Cerebellar cortex (tissue), 1 donor: ENCODE data around the gene GPR156.

Experiments
- DNase-seq: peaks from one replicate; pipeline ENCODE4 v3.0.0-alpha.2; 2015; ENCODE audit warnings: low spot score

Gene GPR156

DNA sequence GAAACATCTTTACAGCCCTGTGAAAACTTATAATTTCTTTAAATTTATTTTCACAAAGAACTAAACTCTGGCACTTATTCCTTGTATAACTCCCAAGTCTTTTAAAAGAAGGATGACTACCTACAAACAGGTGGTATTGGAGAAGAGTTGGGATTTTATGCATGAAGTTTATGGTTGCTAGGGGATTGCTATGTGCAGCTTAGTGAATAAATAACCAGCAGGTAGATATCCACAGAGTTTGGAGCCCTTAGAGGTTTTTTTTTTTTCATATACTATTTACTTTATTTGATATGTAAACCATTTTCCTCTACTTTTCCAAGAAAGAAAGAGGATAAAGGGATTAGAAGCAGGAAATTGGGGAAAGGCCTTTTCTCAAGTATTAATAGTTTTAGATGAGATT, 91.5 kb downstream of the GPR156 start:
- no peak for DNase-seq

DNA sequence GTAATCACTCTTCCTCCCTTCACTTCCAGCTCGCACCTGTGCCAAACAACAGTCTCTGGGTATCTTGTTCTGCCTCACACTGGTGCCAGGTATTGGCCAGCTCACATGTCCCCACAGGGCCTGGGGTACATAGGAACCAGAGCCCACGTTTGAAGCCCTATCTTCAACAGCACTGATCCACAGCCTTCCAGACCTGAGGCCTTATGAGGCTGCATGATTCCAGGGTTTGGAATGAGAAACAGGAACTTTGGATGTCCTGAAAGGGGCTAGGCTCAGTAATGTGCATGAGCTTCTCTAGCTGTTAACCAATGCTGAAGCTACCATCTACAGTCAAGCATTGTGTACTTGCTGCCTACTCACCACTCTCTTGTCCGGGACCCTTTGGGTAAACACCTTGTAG, 92.4 kb downstream of the GPR156 start:
- no peak for DNase-seq

GRCh38 chr3:120192159-120192558, 92.9 kb downstream of the GPR156 start:
- DNase-seq: no peak

DNA sequence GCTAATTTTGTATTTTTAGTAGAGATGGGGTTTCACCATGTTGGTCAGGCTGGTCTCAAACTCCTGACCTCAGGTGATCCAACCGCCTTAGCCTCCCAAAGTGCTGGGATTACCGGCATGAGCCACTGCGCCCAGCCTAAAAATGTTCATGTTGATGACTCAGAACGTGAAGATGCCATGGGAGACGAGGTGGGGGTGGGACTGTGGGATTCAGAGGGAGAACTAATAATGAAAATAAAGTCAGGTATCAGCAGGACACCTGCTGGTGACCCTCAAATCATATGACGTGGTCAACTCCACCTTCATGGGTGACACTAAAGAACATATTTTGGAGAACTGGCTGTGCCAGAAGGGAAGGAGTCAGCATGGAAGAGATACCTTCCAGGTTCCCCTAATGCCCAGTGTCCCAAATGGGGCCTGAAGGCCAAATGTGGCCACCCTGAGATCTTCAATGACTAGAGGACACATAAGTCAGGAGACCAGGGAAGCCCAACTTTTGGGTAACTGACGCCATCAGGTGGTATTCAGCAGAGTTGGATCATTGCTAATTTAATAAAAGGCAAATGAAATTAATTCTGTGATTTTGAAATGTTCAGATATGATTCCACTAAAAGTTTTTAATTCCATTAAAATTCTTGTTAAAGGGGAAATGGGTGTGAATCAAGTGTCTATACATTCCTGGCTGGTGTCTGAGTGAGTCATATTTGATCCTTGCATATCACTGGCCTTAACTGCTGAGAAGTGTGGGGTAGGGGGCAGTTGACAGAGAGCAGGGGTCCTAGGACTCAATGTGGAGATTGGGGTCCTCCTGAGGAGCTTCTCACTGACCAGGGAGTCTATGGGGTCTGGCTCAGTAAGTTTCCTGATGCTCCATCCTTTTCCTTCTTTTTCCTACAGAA, 102.2 kb downstream of the GPR156 start:
- no peak for DNase-seq

GRCh38 chr3:120181632-120182031, 103.4 kb downstream of the GPR156 start:
- no peak for DNase-seq

DNA sequence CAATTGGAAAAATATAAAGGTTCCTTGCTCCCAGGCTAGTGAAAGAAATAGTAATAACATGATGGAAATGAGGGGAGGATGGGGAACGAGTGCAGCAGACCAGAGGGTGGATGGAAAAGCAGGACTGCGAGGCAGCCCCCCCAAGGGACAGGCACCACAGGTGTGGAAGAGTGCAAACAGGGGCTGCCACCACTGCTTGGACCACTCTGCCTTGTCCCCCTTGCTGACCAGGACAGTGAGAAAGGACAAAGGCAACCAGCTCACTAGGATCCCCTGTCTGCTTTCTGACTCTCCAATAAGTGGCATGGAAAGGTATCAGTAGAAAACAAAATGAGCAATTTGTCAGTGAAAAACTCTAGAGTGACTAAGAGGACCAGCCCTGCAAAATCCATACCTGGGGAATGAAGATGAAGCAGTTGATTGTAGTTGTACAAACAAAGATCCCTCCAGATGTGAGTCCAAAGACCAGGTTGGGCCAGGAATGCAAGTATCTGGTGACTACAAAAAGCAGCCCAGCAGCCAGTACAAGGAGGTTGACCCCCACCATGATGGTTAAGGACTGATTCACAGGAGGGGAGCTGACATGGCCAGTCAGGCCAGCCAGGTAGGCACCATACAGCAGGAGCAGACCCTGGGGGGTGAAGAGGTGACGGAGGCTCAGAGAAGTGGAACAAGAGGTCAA, 104.2 kb downstream of the GPR156 start:
- DNase-seq: no peak

DNA sequence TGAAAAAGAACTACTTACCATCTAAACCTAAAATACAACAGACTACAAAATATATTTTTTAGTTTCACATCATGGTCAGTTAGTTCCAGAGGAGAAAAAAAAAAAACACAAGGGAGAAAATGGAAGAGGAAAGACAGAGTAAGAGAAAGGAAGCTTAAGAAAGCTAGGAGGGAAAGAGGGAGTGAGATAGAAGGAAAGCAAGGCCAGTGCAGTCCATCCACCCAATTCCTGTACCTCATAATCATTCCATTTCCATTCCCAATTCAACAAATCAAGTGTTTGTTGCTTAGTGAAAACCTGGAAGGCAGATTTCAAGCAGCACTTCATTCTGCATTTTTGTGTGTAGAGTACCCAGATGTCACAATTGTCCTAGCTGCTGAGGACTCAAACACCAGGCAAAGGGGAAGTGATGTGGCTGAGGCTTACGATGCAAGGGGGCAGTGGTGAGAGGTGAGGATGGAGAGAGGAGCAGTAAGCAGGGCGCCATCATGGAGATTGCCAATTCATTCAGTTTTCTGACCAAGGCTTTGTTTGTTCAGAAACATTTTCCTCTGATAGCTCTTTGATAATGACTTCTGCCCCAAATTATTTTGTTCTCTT, 107.2 kb downstream of the GPR156 start:
- no peak for DNase-seq

DNA sequence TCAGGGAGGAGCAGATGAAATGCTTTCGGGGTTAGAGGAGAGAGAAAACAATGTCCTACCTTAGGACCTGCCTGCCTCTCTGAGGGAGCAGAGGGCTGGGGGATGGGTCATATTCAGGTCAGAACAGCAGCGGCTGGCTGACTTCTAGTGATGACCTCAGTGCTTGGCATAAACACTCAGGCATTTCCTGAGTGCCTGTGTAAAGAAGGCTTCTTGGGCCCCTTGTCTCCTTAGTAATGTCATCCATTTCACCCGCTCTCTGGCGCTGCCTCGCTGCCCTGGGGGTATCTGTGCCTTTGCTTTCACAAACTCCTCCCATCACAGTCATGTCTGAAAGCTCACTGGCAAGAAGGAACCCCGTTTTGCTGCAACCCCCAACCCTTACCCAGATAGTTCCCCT, 107.9 kb downstream of the GPR156 start:
- DNase-seq: no peak

DNA sequence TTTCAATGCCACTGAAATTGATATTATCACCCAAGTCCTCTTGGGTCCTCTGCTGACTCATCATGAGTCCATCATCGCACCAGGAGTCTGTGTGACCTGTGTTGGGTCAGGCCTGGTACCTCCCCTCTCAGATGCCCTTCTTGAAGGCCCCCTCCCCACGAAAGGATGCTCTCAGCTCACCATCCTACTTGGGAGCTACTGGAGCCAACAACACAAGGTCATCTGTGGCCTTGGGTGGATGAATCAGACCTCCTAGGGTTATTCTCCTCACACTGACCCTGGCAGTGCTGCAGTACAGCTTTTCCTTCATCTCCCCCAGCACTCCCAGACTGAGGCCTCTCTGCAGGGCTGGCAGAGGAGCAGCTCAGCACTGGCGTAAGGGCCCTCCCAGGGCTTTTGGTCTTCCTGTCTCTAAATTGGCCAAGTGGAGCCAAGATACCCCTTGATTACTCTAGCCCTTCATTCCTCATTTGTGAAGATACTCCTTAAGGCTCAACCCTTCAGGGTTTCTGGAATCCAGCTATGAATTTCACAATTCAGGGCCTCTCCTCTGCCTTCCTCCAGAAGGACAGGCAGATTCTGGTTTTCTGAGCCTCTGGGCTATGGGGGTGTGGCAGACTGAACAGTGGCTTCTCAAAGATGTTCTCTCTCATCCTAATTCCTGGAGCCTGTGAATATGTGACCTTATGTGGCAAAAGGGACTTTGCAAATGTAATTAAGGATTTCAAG, 110.0 kb downstream of the GPR156 start:
- no peak for DNase-seq

GRCh38 chr3:120173056-120173675, 111.9 kb downstream of the GPR156 start:
- no peak for DNase-seq

- no peak for DNase-seq
Measured at GRCh38 chr3:120172070-120172469, 113.0 kb downstream of the GPR156 start.

- DNase-seq: peak; percentile 22
Measured at GRCh38 chr3:120171134-120171873, 113.7 kb downstream of the GPR156 start.

GRCh38 chr3:120170223-120170622, 114.8 kb downstream of the GPR156 start:
- DNase-seq: no peak

- no peak for DNase-seq
Measured at GRCh38 chr3:120169407-120169806, 115.6 kb downstream of the GPR156 start.

GRCh38 chr3:120168611-120169010, 116.4 kb downstream of the GPR156 start:
- no peak for DNase-seq

DNA sequence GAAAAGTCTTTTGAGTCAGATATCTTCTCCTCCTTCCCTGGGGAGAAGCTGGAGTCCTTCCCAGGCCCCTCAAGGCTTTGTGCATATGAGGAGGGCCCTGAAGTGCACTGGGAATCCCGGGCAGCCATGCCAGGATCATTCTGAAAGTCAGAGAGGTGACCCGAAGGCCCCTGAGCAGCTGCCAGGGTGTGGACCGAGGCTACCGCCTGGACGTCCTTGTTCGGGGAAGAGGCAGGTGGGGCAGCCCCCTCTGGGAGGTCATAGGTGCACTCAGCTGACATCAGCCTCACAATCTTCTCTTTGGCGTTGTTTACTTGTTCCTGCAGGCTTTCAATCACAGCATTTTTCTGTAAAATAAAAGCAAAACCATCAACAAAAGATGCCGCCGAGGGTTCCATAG, 117.0 kb downstream of the GPR156 start:
- no peak for DNase-seq

DNA sequence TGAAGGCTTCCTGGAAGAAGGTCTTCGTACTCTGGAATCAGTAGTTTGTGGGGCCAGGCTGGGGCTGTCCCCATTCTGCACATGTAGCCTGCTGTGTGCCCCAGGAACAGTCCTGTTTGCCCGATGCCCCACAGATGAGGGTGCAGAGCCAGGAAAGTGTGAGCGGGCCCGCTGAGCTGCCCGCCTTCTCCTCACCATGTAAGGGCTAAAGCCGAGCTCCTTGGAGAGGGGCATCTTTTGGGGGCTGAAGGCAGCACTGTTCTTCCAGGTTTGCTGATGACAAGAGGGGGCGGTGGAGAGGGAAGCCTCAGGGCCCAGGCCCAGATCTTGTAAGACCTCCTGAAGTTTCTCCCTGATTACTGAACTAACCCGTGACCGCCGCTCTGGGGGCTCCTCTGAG, 117.5 kb downstream of the GPR156 start:
- DNase-seq: no peak

DNA sequence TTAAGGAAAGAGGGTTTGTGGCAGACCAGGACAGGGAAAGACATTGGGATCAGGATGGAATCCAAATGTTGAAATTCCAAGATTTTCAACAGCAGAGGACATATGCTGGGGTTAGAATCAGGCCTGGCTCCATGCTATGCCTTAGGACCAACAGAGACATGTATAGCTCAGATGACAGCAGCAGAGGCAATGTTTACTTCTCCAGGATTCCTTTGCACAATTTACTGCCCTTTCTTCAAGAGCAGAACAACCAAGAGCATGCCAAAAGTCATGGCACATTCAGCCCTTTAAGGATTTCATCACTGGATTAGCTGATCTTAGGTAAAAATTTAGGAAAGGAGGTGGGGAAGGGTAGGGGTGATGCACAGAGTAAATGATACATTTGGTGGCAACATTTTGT, 121.2 kb downstream of the GPR156 start:
- DNase-seq: no peak

DNA sequence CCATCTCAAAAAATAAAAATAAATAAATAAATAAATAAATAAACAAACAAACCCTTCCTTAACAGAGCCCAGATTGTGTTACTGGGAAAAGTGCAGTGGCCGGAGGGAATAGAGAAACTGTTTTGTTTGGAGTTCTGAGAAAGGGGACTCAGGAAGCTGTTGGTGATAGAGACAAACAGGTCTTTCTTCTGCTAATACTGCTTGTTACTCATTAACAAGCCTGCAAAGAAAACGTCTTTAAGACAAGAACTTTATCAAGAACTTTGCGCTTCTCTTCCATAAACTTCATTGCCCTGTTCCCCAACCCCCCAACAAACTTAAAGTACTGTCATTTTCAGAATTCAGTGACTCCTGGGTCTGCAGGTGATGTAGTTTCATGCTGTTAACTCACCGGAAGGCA, 122.0 kb downstream of the GPR156 start:
- no peak for DNase-seq

DNA sequence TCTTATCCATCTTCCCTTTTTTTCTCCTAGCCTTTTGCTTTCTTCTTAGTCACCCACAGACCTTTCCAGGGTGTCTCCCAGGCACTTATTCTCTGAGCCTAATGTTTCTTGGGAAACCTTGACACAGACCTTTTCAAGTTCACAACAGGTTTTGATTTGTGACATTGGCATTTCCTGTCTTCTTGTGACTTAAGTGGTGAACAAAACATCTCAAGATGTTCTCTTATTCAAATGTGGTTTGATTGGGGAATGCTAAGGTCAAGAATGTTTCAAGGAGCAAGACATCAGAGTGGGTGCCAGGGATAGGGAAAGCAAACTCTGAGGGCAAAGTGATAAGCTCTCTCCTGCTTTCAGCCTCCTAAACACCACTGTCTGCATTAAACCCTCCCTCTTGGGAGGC, 122.6 kb downstream of the GPR156 start:
- no peak for DNase-seq

- no peak for DNase-seq
Measured at GRCh38 chr3:120161902-120162301, 123.1 kb downstream of the GPR156 start.
